K562 (cell line): Measurements from ENCODE around the gene KIFC3. TPM values are rescaled to one million over a fixed set of nuclear protein-coding genes. Genes with fewer than 3 reads are reported as not detected.
A peak's percentile ranks its signal among the peaks of the same experiment; 100 is the strongest.

Source experiments
- CBX3 ChIP-seq, 2 experiments: IDR thresholded peaks; 1 replicate in 1 of 2; 2 replicates in 1 of 2; pipeline ENCODE4 v1.6.1; 2012; ENCODE audit warnings: inconsistent platforms in 2 of 2, low read length in 2 of 2, borderline replicate concordance in 1 of 2, control low read depth in 1 of 2
- CREB3L1 ChIP-seq: fragments of 450-650 bp; IDR thresholded peaks from 2 replicates; pipeline ENCODE4 v1.6.1; 2014; ENCODE audit warnings: low read depth, mild to moderate bottlenecking, moderate library complexity, borderline replicate concordance
- DPF2 ChIP-seq: fragments of 450-650 bp; IDR thresholded peaks from 2 replicates; pipeline ENCODE4 v1.6.1; 2016
- E2F5 ChIP-seq: sonication (generic); formaldehyde crosslinking; IDR thresholded peaks from 2 replicates; pipeline ENCODE4 v1.8.0; 2022; ENCODE audit warnings: mild to moderate bottlenecking, missing genetic modification reagents
- ELF1 ChIP-seq: fragments of 200-800 bp; sonication (Bioruptor generic); IDR thresholded peaks from 2 replicates; pipeline ENCODE4 v1.6.1; 2016; ENCODE audit warnings: missing genetic modification characterization, missing compliant biosample characterization
- EP400 ChIP-seq: fragments of 450-650 bp; IDR thresholded peaks from 2 replicates; pipeline ENCODE4 v1.6.1; 2017; ENCODE audit warnings: antibody characterized with exemption, mild to moderate bottlenecking, moderate library complexity
- FOSL1 ChIP-seq: fragments of 200-800 bp; sonication (Bioruptor generic); conservative IDR thresholded peaks from 2 replicates; pipeline ENCODE4 v1.6.1; 2016; ENCODE audit warnings: missing genetic modification characterization, missing compliant biosample characterization
- FOXJ2 ChIP-seq: fragments of 200-800 bp; sonication (Bioruptor generic); IDR thresholded peaks from 2 replicates; pipeline ENCODE4 v1.6.1; 2016; ENCODE audit warnings: missing genetic modification characterization, missing compliant biosample characterization
- FOXK1 ChIP-seq: sonication (generic); formaldehyde crosslinking; IDR thresholded peaks from 2 replicates; pipeline ENCODE4 v1.8.0; 2022; ENCODE audit warnings: missing genetic modification reagents, mild to moderate bottlenecking, borderline replicate concordance
- GATAD2A ChIP-seq: fragments of 450-650 bp; IDR thresholded peaks from 2 replicates; pipeline ENCODE4 v1.6.1; 2017
- JUND ChIP-seq, 2 experiments: IDR thresholded peaks; 2 replicates in 1 of 2; 3 replicates in 1 of 2; pipeline ENCODE4 v1.6.1; 2011; ENCODE audit warnings: borderline replicate concordance in 2 of 2, low read depth in 2 of 2, low read length in 2 of 2, improper control_type of control experiment in 1 of 2, missing biosample characterization in 1 of 2, missing genetic modification characterization in 1 of 2, missing genetic modification reagents in 1 of 2
- MTA1 ChIP-seq: fragments of 450-650 bp; IDR thresholded peaks from 2 replicates; pipeline ENCODE4 v1.6.1; 2017; ENCODE audit warnings: borderline replicate concordance
- NFE2 ChIP-seq: IDR thresholded peaks from 2 replicates; pipeline ENCODE4 v1.6.1; 2014; ENCODE audit warnings: antibody characterized with exemption, low read depth
- RNF2 ChIP-seq: sonication (generic); IDR thresholded peaks from 2 replicates; pipeline ENCODE4 v1.6.1; 2016
- SMARCC2 ChIP-seq: fragments of 450-650 bp; IDR thresholded peaks from 2 replicates; pipeline ENCODE4 v1.6.1; 2017; ENCODE audit warnings: antibody characterized with exemption, moderate library complexity, mild to moderate bottlenecking, low read depth
- TAF9B ChIP-seq: fragments of 450-650 bp; IDR thresholded peaks from 2 replicates; pipeline ENCODE4 v1.6.1; 2018; ENCODE audit warnings: mild to moderate bottlenecking; ENCODE audit not compliant: partially characterized antibody
- TBP ChIP-seq: optimal IDR thresholded peaks from 2 replicates; pipeline ENCODE3; 2011; ENCODE audit warnings: low read depth, low read length, improper control_type of control experiment
- TEAD4 ChIP-seq, 2 experiments: sonication (generic) in 1 of 2; formaldehyde crosslinking in 1 of 2; IDR thresholded peaks; 2 replicates each; pipeline versions ENCODE4 v1.6.1 to v1.8.0; 2012 to 2022; ENCODE audit warnings: borderline replicate concordance in 1 of 2, inconsistent platforms in 1 of 2, low read length in 1 of 2, mild to moderate bottlenecking in 1 of 2, missing genetic modification reagents in 1 of 2
- ZBTB9 ChIP-seq: fragments of 450-650 bp; formaldehyde crosslinking; IDR thresholded peaks from 2 replicates; pipeline ENCODE4 v1.4.0; 2020; ENCODE audit warnings: mild to moderate bottlenecking, moderate library complexity
- ZNF41 ChIP-seq: fragments of 250-450 bp; sonication (Bioruptor Pico); conservative IDR thresholded peaks from 2 replicates; pipeline ENCODE4 v1.4.0; 2020; ENCODE audit warnings: mild to moderate bottlenecking
- polyA plus RNA-seq, 8 experiments: library from polyadenylated mRNA; depleted of rRNA in 4 of 8; stranded (reverse) in 5 of 8; unstranded in 3 of 8; fragments of >200 nt; fragmentation: Nextera tagmentation in 2 of 8; fragmentation: Illumina TruSeq in 1 of 8; extraction: Ambion mirVana in 2 of 8; extraction: Trizol in 1 of 8; gene quantifications; 2 replicates each; pipeline versions ENCODE4 v1.2.1 to v1.2.3, GENCODE V29; 2011 to 2014; ENCODE audit warnings: inconsistent platforms in 1 of 8, missing spikeins in 1 of 8
- total RNA-seq, 7 experiments: library from RNA; depleted of rRNA in 6 of 7; stranded (reverse); fragments of >200 nt in 6 of 7; fragmentation: Illumina TruSeq in 2 of 7; extraction: Trizol in 2 of 7; gene quantifications; 2 replicates each; pipeline versions ENCODE4 v1.2.1 to v1.2.3, GENCODE V29; 2011 to 2021; ENCODE audit warnings: low replicate concordance in 1 of 7
- TF ChIP-seq, protein P1 (sequence below), 2 experiments: IDR thresholded peaks; 2 replicates each; pipeline ENCODE4 v1.6.1; 2012; ENCODE audit warnings: improper control_type of control experiment in 2 of 2, low read depth in 2 of 2, low read length in 2 of 2, borderline replicate concordance in 1 of 2

Gene KIFC3
- total and polyA plus RNA-seq, 9 of the 15 experiments (the other 6 are each of a cell fraction or from before 2014, with no cell fraction given): 0.23 to 105 (median 26.2) TPM

GRCh38 chr16:57810197-57811031 lies 8.1 kb upstream of the KIFC3 start (continued):
- 0 out of 2 replicates have a peak, but pooled peaks have one; percentile 7 for TF ChIP-seq ZBTB9 (CRISPR knock-in tag)
- TF ChIP-seq E2F5 (CRISPR knock-in tag): no peak
- peak; percentile 98 for TF ChIP-seq JUND (IDR thresholded peaks at IDR 0.05; ENCODE audit: borderline replicate concordance, low read depth, low read length)
- TF ChIP-seq JUND (tag; IDR thresholded peaks at IDR 0.05; ENCODE audit: borderline replicate concordance, low read depth, low read length): peak; percentile 95; the same call in 2 of the 3 replicates
- peak; percentile 74 for TF ChIP-seq RNF2
- 0 out of 2 replicates have a peak, but pooled peaks have one; percentile 70 for TF ChIP-seq FOXK1 (CRISPR knock-in tag)
- peak in 1 of 2 experiments; percentile 73; a peak in 1 of 3 replicates for TF ChIP-seq CBX3 (IDR thresholded peaks at IDR 0.05; ENCODE audit: borderline replicate concordance in 1 of 2, low read length in 2 of 2)
- TF ChIP-seq, protein P1, sequence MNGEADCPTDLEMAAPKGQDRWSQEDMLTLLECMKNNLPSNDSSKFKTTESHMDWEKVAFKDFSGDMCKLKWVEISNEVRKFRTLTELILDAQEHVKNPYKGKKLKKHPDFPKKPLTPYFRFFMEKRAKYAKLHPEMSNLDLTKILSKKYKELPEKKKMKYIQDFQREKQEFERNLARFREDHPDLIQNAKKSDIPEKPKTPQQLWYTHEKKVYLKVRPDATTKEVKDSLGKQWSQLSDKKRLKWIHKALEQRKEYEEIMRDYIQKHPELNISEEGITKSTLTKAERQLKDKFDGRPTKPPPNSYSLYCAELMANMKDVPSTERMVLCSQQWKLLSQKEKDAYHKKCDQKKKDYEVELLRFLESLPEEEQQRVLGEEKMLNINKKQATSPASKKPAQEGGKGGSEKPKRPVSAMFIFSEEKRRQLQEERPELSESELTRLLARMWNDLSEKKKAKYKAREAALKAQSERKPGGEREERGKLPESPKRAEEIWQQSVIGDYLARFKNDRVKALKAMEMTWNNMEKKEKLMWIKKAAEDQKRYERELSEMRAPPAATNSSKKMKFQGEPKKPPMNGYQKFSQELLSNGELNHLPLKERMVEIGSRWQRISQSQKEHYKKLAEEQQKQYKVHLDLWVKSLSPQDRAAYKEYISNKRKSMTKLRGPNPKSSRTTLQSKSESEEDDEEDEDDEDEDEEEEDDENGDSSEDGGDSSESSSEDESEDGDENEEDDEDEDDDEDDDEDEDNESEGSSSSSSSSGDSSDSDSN (IDR thresholded peaks at IDR 0.05; ENCODE audit: borderline replicate concordance in 1 of 2, low read depth in 2 of 2, low read length in 2 of 2): peak; percentile 13 to 76; a peak in 1 of 4 replicates
- TF ChIP-seq EP400: peak; percentile 63; the same call in 1 of the 2 replicates
- peak; percentile 100 for TF ChIP-seq NFE2
- peak; percentile 17; the same call in 1 of the 2 replicates for TF ChIP-seq CREB3L1
- no peak for TF ChIP-seq ZNF41
- TF ChIP-seq ELF1: peak; percentile 54; the same call in 1 of the 2 replicates
- peak; percentile 54 for TF ChIP-seq GATAD2A
- TF ChIP-seq TBP: no peak
- TF ChIP-seq TAF9B: peak; percentile 85
- peak; percentile 95 for TF ChIP-seq FOSL1 (tag)
- peak; percentile 88 for TF ChIP-seq FOXJ2 (tag)
- TF ChIP-seq SMARCC2: peak; percentile 70
- peak; percentile 95 for TF ChIP-seq DPF2
- peak; percentile 50; the same call in 1 of the 2 replicates for TF ChIP-seq MTA1
- peak; percentile 58; the same call in 1 of the 2 replicates for TF ChIP-seq TEAD4 (IDR thresholded peaks at IDR 0.05; ENCODE audit: low read length)
- no peak for TF ChIP-seq TEAD4 (CRISPR knock-in tag; IDR thresholded peaks at IDR 0.05; ENCODE audit: borderline replicate concordance)
